ENCODE results near the gene SUGP1.

- TF ChIP-seq CTCF (IDR thresholded peaks at IDR 0.05) (no peak), POLR2A (IDR thresholded peaks at IDR 0.05) (no peak)
Measured at GRCh38 chr19:19267305-19267704, 53.0 kb downstream of the SUGP1 start.

Measured in body of pancreas (tissue), 4 donors.